NCI-H187 treated with DMSO at 0.1 percent for 48 hours (cell line): Measurements from ENCODE around the gene RBL2.
"Not testable (repeated sequence)": the region's sequence is repeated elsewhere in the genome, so short reads cannot be mapped to it uniquely, and the experiment has no call there.

ENCODE experiments used
- DNase-seq: peaks from one replicate; lab custom pipeline; 2025; lab: John Stamatoyannopoulos, UW

Gene RBL2

GRCh38 chr16:53507464-53508179 is 73.4 kb downstream of the RBL2 start:
- DNase-seq, result no peak

GRCh38 chr16:53509906-53510703 is 75.8 kb downstream of the RBL2 start:
- DNase-seq, result no peak

GRCh38 chr16:53510704-53511070 is 76.4 kb downstream of the RBL2 start:
- no peak for DNase-seq

GRCh38 chr16:53511084-53511402 is 76.8 kb downstream of the RBL2 start:
- DNase-seq, result no peak

- no peak for DNase-seq
Observed at GRCh38 chr16:53511403-53512280, 77.4 kb downstream of the RBL2 start.

- not testable (repeated sequence) for DNase-seq
Observed at GRCh38 chr16:53512795-53513194, 78.5 kb downstream of the RBL2 start.

GRCh38 chr16:53515259-53515658 is 81.0 kb downstream of the RBL2 start:
- no peak for DNase-seq

- DNase-seq, result no peak
Observed at GRCh38 chr16:53515811-53516210, 81.5 kb downstream of the RBL2 start.

- no peak for DNase-seq
Observed at GRCh38 chr16:53517851-53518250, 83.6 kb downstream of the RBL2 start.

GRCh38 chr16:53518550-53519416 is 84.5 kb downstream of the RBL2 start:
- no peak for DNase-seq

GRCh38 chr16:53519417-53520091 is 85.3 kb downstream of the RBL2 start:
- no peak for DNase-seq

- no peak for DNase-seq
Observed at GRCh38 chr16:53523126-53523804, 89.0 kb downstream of the RBL2 start.

GRCh38 chr16:53523971-53524548 is 89.8 kb downstream of the RBL2 start:
- no peak for DNase-seq

GRCh38 chr16:53528797-53529196 is 94.5 kb downstream of the RBL2 start:
- no peak for DNase-seq

- no peak for DNase-seq
Observed at GRCh38 chr16:53529513-53529912, 95.2 kb downstream of the RBL2 start.

GRCh38 chr16:53530046-53530445 is 95.8 kb downstream of the RBL2 start:
- no peak for DNase-seq

GRCh38 chr16:53530741-53531140 is 96.5 kb downstream of the RBL2 start:
- no peak for DNase-seq

GRCh38 chr16:53534206-53534605 is 99.9 kb downstream of the RBL2 start:
- no peak for DNase-seq

GRCh38 chr16:53537626-53538025 is 103.4 kb downstream of the RBL2 start:
- DNase-seq, result no peak

- not testable (repeated sequence) for DNase-seq
Observed at GRCh38 chr16:53539346-53539745, 105.1 kb downstream of the RBL2 start.
